H1 (cell line): Measurements from ENCODE around the gene MIS18A. TPM values are rescaled to one million over a fixed set of nuclear protein-coding genes. Genes with fewer than 3 reads are reported as not detected.
A peak's percentile ranks its signal among the peaks of the same experiment; 100 is the strongest.

Experiments used
- CTCF ChIA-PET: fragments of 300-600 bp; sonication (Branson Sonifier 250); formaldehyde crosslinking; loops from one replicate; lab custom pipeline; 2021; ENCODE audit not compliant: partially characterized antibody; lab: Charles Lee
- POLR2A ChIA-PET: fragments of 300-600 bp; sonication (Branson Sonifier 250); formaldehyde crosslinking; loops from one replicate; lab custom pipeline; 2021; ENCODE audit warnings: inconsistent platforms; ENCODE audit not compliant: partially characterized antibody; lab: Charles Lee
- DNase-seq, 2 experiments: peaks; one replicate each; pipeline versions ENCODE4 v3.0.0 to v3.0.0-alpha.2; 2010 to 2022; ENCODE audit warnings: low spot score in 2 of 2, low read depth in 1 of 2, mixed read lengths in 1 of 2
- FAIRE-seq: peaks from 2 replicates; lab custom pipeline; 2011; peaks lifted over from hg19 to GRCh38; lab: Jason Lieb, UNC
- H2AFZ ChIP-seq: 2 replicates; pipeline ENCODE4 v1.8.1; 2012; ENCODE audit warnings: low read length, inconsistent platforms
- H2AK5ac ChIP-seq: 2 replicates; pipeline ENCODE4 v1.6.1; 2013; ENCODE audit warnings: low read depth, low read length
- H2BK120ac ChIP-seq: replicated peaks from 2 replicates; pipeline ENCODE3; 2013; ENCODE audit warnings: low read depth, low read length, inconsistent platforms
- H2BK12ac ChIP-seq: 2 replicates; pipeline ENCODE4 v1.6.1; 2013; ENCODE audit warnings: low read depth, low read length
- H2BK15ac ChIP-seq: 2 replicates; pipeline ENCODE4 v1.6.1; 2013; ENCODE audit warnings: low read length
- H2BK20ac ChIP-seq: 2 replicates; pipeline ENCODE4 v1.6.1; 2013; ENCODE audit warnings: low read length
- H2BK5ac ChIP-seq: 2 replicates; pipeline ENCODE4 v1.6.1; 2013; ENCODE audit warnings: low read depth, low read length
- H3K14ac ChIP-seq: 2 replicates; pipeline ENCODE4 v1.6.1; 2013; ENCODE audit warnings: inconsistent platforms; ENCODE audit not compliant: insufficient read length
- H3K18ac ChIP-seq: 2 replicates; pipeline ENCODE4 v1.6.1; 2013; ENCODE audit warnings: low read length; ENCODE audit errors: extremely low read depth
- H3K23ac ChIP-seq: 2 replicates; pipeline ENCODE4 v1.6.1; 2013; ENCODE audit warnings: inconsistent platforms; ENCODE audit not compliant: insufficient read length
- H3K23me2 ChIP-seq: 2 replicates; pipeline ENCODE4 v1.6.1; 2013; ENCODE audit warnings: low read depth, low read length
- H3K27ac ChIP-seq: 2 replicates; pipeline ENCODE4 v1.6.1; 2011; ENCODE audit warnings: low read depth, low read length, inconsistent platforms
- H3K27me3 ChIP-seq, 4 experiments: replicated peaks in 1 of 4; 1 replicate in 1 of 4; 2 replicates in 3 of 4; pipeline versions ENCODE4 v1.6.1 to v1.8.1; 2011 to 2013; ENCODE audit warnings: low read length in 3 of 4, mild to moderate bottlenecking in 3 of 4, inconsistent platforms in 2 of 4, mixed read lengths in 2 of 4, moderate library complexity in 1 of 4; ENCODE audit not compliant: control insufficient read depth in 3 of 4, insufficient read depth in 3 of 4; ENCODE audit errors: extremely low read depth in 1 of 4
- H3K36me3 ChIP-seq, 4 experiments: 2 replicates each; pipeline versions ENCODE4 v1.6.1 to v1.8.1; 2011 to 2013; ENCODE audit warnings: mild to moderate bottlenecking in 4 of 4, low read length in 3 of 4, moderate library complexity in 2 of 4, control low read depth in 1 of 4, inconsistent platforms in 1 of 4; ENCODE audit not compliant: insufficient read depth in 4 of 4, control insufficient read depth in 2 of 4
- H3K4ac ChIP-seq: replicated peaks from 2 replicates; pipeline ENCODE3; 2013; ENCODE audit warnings: low read length, low read depth, mixed read lengths, inconsistent platforms; ENCODE audit not compliant: insufficient read length
- H3K4me1 ChIP-seq, 4 experiments: replicated peaks in 1 of 4; 1 replicate in 1 of 4; 2 replicates in 3 of 4; pipeline versions ENCODE4 v1.6.1 to v1.8.1; 2011 to 2013; ENCODE audit warnings: low read length in 3 of 4, inconsistent platforms in 2 of 4, mixed read lengths in 1 of 4; ENCODE audit not compliant: insufficient read depth in 4 of 4, control insufficient read depth in 3 of 4
- H3K4me2 ChIP-seq, 2 experiments: 2 replicates each; pipeline versions ENCODE4 v1.6.1 to v1.8.1; 2011 to 2013; ENCODE audit warnings: low read depth in 2 of 2, low read length in 2 of 2, control low read depth in 1 of 2, inconsistent platforms in 1 of 2, mild to moderate bottlenecking in 1 of 2; ENCODE audit not compliant: insufficient read depth in 1 of 2
- H3K4me3 ChIP-seq, 4 experiments: fragments of 200-600, 300-600 bp in 1 of 4; sonication (generic), shearing (Covaris generic), sonication (Bioruptor Twin) in 1 of 4; 2 replicates each; pipeline versions ENCODE4 v1.5.1 to v1.8.1; 2011 to 2016; ENCODE audit warnings: low read length in 4 of 4, low read depth in 3 of 4, control low read depth in 2 of 4, inconsistent platforms in 2 of 4, mild to moderate bottlenecking in 2 of 4, mixed read lengths in 1 of 4, moderate library complexity in 1 of 4; ENCODE audit not compliant: insufficient read depth in 2 of 4; ENCODE audit errors: extremely low read depth in 1 of 4
- H3K56ac ChIP-seq: replicated peaks from 2 replicates; pipeline ENCODE3; 2013; ENCODE audit warnings: low read depth, mild to moderate bottlenecking, mixed read lengths, low read length, inconsistent platforms; ENCODE audit not compliant: insufficient read length
- H3K79me1 ChIP-seq: 2 replicates; pipeline ENCODE4 v1.6.1; 2013; ENCODE audit warnings: low read depth, low read length, control low read depth
- H3K79me2 ChIP-seq, 2 experiments: 2 replicates each; pipeline versions ENCODE4 v1.6.1 to v1.8.1; 2012 to 2013; ENCODE audit warnings: low read length in 2 of 2, mild to moderate bottlenecking in 2 of 2, inconsistent platforms in 1 of 2; ENCODE audit not compliant: insufficient read depth in 2 of 2, control insufficient read depth in 1 of 2
- H3K9ac ChIP-seq, 4 experiments: replicated peaks in 1 of 4; 1 replicate in 1 of 4; 2 replicates in 3 of 4; pipeline versions ENCODE4 v1.6.1 to v1.8.1; 2011 to 2013; ENCODE audit warnings: low read depth in 3 of 4, low read length in 3 of 4, control low read depth in 2 of 4, mild to moderate bottlenecking in 2 of 4, moderate library complexity in 2 of 4, inconsistent platforms in 1 of 4; ENCODE audit errors: extremely low read depth in 1 of 4
- H3K9me3 ChIP-seq, 2 experiments: 2 replicates each; pipeline versions ENCODE4 v1.6.1 to v1.8.1; 2012 to 2013; ENCODE audit warnings: mild to moderate bottlenecking in 2 of 2, moderate library complexity in 2 of 2, control low read depth in 1 of 2, inconsistent platforms in 1 of 2, low read depth in 1 of 2, low read length in 1 of 2, mixed read lengths in 1 of 2; ENCODE audit not compliant: insufficient read depth in 2 of 2
- H4K20me1 ChIP-seq, 2 experiments: replicated peaks in 1 of 2; 2 replicates each; pipeline versions ENCODE3 to v1.8.1; 2011 to 2013; ENCODE audit warnings: inconsistent platforms in 2 of 2, low read length in 2 of 2, mild to moderate bottlenecking in 1 of 2; ENCODE audit not compliant: insufficient read depth in 2 of 2, control insufficient read depth in 1 of 2
- H4K5ac ChIP-seq: 2 replicates; pipeline ENCODE4 v1.6.1; 2013; ENCODE audit warnings: low read length, low read depth, mixed read lengths, inconsistent platforms; ENCODE audit not compliant: insufficient read length
- H4K8ac ChIP-seq: 2 replicates; pipeline ENCODE4 v1.8.0; 2013; ENCODE audit warnings: mild to moderate bottlenecking, moderate library complexity, low read length, inconsistent platforms; ENCODE audit not compliant: insufficient read depth; ENCODE audit errors: extremely low read depth
- H4K91ac ChIP-seq: replicated peaks from 2 replicates; pipeline ENCODE3; 2013; ENCODE audit warnings: low read length, mixed read lengths, inconsistent platforms; ENCODE audit not compliant: insufficient read length
- CTBP2 ChIP-seq: IDR thresholded peaks from 2 replicates; pipeline ENCODE4 v1.7.0; 2011; ENCODE audit warnings: borderline replicate concordance, mild to moderate bottlenecking, moderate library complexity, mixed read lengths, low read length; ENCODE audit not compliant: insufficient read depth, insufficient read length
- EP300 ChIP-seq, 2 experiments: IDR thresholded peaks; 1 replicate in 1 of 2; 2 replicates in 1 of 2; pipeline ENCODE4 v1.6.1; 2011 to 2012; ENCODE audit warnings: low read depth in 2 of 2, low read length in 2 of 2, mild to moderate bottlenecking in 2 of 2, borderline replicate concordance in 1 of 2, inconsistent platforms in 1 of 2, moderate library complexity in 1 of 2
- GTF2F1 ChIP-seq: IDR thresholded peaks from 2 replicates; pipeline ENCODE4 v1.6.1; 2012; ENCODE audit warnings: low read depth, low read length, improper control_type of control experiment, borderline replicate concordance
- KDM1A ChIP-seq: fragments of 200-600, 300-600 bp; sonication (generic); IDR thresholded peaks from 2 replicates; pipeline ENCODE4 v1.7.1; 2016; ENCODE audit warnings: mild to moderate bottlenecking, low read length, borderline replicate concordance
- RBBP5 ChIP-seq: IDR thresholded peaks from 2 replicates; pipeline ENCODE4 v1.7.1; 2012; ENCODE audit warnings: low read depth, mild to moderate bottlenecking, inconsistent platforms, low read length, moderate library complexity, borderline replicate concordance
- WGBS, 2 experiments: shearing (Covaris generic) in 1 of 2; methylation state at CpG; one replicate each; pipeline versions ENCODE4 v1.1.6 to v1.1.7; 2013 to 2015; ENCODE audit warnings: low lambda C conversion rate in 2 of 2, mixed read lengths in 2 of 2, inconsistent platforms in 1 of 2, low coverage in 1 of 2, missing lambda C conversion rate in 1 of 2; ENCODE audit not compliant: insufficient replicate concordance in 2 of 2, insufficient coverage in 1 of 2, insufficient read length in 1 of 2; ENCODE audit errors: extremely low coverage in 1 of 2, missing lambda C conversion rate in 1 of 2; 5-methylcytosine and 5-hydroxymethylcytosine counted together
- polyA plus RNA-seq, 7 experiments: library from polyadenylated mRNA; depleted of rRNA in 3 of 7; stranded (reverse) in 5 of 7; unstranded in 2 of 7; fragments of >200 nt in 5 of 7; fragments of 200-250 nt in 2 of 7; gene quantifications; 1 replicate in 5 of 7; 2 replicates in 1 of 7; 4 replicates in 1 of 7; pipeline versions ENCODE4 v1.2.1 to v1.2.3, GENCODE V29; 2011 to 2013; ENCODE audit warnings: missing spikeins in 2 of 7, mixed read lengths in 2 of 7
- total RNA-seq: library from RNA; stranded (reverse); fragmentation: NEBNext Ultra II Directional; extraction: Animal tissue kit (Norgen Biotek cat#: 25700); gene quantifications from 2 replicates; pipeline ENCODE4 v1.2.1, GENCODE V29; 2021

MIS18A gene
- total and polyA plus RNA-seq, 2 of the 8 experiments (the other 6 are each of a cell fraction or from before 2014, with no cell fraction given) = 28.9 to 53.0 TPM

DNA sequence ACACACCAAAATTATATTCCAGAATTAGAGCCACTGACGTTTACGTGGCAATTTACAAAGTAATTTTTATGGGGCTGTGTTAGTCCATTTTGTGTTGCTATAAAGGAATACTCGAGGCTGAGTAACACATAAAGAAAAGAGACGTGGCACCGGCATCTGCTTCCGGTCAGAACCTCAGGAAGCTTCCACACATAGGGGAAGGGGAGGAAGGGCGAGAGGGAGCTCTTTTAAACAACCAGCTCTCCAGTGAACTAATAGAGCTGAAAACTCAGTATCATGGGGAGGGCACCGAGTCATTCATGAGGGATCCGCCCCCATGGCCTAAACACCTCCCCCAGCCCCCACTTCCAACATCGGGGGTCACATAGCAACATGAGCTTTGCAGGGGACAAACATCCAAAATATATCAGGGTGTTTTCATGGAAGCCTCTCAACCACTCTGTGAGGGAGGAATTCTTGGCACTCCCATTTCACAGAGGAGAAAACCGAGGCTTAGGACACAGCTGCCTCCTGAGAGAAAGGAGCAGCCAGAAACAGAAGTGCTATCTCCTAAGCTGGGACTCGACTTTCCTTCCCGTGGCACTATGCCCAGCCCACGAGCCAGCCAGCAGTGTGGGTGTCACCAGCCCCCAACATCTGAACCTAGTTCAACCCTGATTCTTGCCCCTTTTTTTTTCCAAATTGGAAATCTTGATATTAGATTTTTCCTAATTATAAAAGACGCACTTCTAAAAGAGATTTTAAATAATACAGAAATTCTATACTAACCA is 29.2 kb downstream of the MIS18A start:
- Histone ChIP-seq H3K36me3 (no peaks in the 10 kb centered on the region), H3K4me1 (no peaks in the 10 kb centered on the region), H2BK120ac (no peak overlapping the region), H3K27ac (no peak overlapping the region), H4K20me1 (no peaks in the 10 kb centered on the region), H4K5ac (no peak overlapping the region), H3K18ac (no peak overlapping the region), H2AFZ (no peak overlapping the region), H3K27me3 (no peaks in the 10 kb centered on the region), H3K4me2 (no peak overlapping the region), H3K4me3 (no peak overlapping the region), H2AK5ac (no peak overlapping the region), H3K14ac (no peak overlapping the region), H3K79me2 (no peaks in the 10 kb centered on the region), H4K91ac (no peak overlapping the region), H2BK20ac (no peak overlapping the region), H3K79me1 (no peaks in the 10 kb centered on the region; the same call in 1 of the 2 replicates), H2BK5ac (no peak overlapping the region), H3K23ac (no peak overlapping the region), H3K56ac (no peak overlapping the region), H3K9ac (no peak overlapping the region), H3K9me3 (no peaks in the 10 kb centered on the region), H3K4ac (no peak overlapping the region), H4K8ac (no peak overlapping the region), H2BK15ac (no peak overlapping the region), H2BK12ac (no peak overlapping the region), H3K23me2 (peaks cover 1% of the 10 kb centered on the region; the same call in 1 of the 2 replicates)
- CTCF ChIA-PET = interaction anchor here (0.6 to 1.8 kb wide), 4 partner anchors 9 to 469 kb away, joined by 3 to 4 read pairs (median 3); no protein-coding TSS in a partner anchor
- no peak for TF ChIP-seq EP300 (IDR thresholded peaks at IDR 0.05; ENCODE audit: borderline replicate concordance in 1 of 2, low read depth in 2 of 2, low read length in 2 of 2)
- peak; percentile 71; the same call in 1 of the 2 replicates for TF ChIP-seq KDM1A
- no peak for TF ChIP-seq GTF2F1
- no peak for TF ChIP-seq RBBP5
- no peak for TF ChIP-seq CTBP2
- FAIRE-seq (no peak), DNase-seq (no peak)
- POLR2A ChIA-PET = interaction anchor here (0.6 kb wide), 1 partner anchor 401 kb away, joined by 3 read pairs; no protein-coding TSS in a partner anchor
- WGBS, 2 experiments = 90% methylated on average over 15 of the region's 15 CpGs; no CpG with 5 or more reads in 1 of the 2 experiments
